HL-60/S4 treated with phorbol 12-myristate 13-acetate at 8.2 ng/mL for 4 days and 3 days (cell line): ENCODE measurements around the gene KRT80.

Source experiments
- in situ Hi-C: fragments of 300-500 bp; cut with MboI; formaldehyde crosslinking; loops from 2 replicates; pipeline ENCODE4 v1.15.0; 2022; ENCODE audit warnings: low sequenced_read_pairs

Gene KRT80

DNA sequence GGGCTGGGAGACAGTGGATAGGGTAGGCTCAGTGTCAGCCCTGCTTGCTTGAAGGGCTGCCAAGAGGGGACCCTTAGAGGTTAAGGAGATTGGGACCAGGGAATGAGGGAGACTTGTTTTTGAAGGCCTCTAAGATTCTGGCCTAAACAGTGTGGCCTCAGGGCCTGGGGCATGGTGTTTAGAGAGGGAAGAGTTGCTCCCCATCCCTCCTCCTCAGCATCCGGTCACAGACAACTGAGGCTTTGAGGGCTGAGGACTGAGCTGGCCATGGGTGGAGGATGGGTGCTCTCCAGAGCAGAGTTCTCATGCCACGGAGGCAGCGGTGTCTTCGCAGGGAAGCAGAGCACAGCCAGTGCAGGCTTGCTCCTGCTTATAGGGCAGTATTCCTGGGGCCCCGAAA is 49.4 kb downstream of the KRT80 start:
- in situ Hi-C loops = loop anchor here (25.0 kb wide), 1 partner anchor 745 kb away; no protein-coding TSS in a partner anchor

DNA sequence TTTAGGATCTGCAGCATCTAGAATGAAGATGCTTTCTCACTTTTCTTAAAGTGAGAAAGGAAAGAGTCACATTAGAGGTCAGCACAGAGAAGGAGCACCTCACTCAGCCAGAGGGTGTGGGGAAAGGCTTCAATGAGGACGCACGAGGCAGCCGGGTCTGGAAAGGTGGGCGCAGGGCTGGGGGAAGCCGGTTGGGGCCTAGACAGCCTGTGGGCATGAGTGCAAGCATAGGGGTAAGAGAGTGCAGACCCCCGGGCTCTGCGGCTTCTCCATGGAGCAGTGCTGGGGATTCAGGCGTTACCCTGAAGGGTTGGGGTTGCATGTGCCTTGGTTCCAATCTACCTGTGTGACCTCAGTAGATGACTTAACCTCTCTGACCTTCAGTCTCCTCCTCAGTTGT is 49.9 kb downstream of the KRT80 start:
- in situ Hi-C loops = loop anchor here (25.0 kb wide), 1 partner anchor 745 kb away; no protein-coding TSS in a partner anchor

DNA sequence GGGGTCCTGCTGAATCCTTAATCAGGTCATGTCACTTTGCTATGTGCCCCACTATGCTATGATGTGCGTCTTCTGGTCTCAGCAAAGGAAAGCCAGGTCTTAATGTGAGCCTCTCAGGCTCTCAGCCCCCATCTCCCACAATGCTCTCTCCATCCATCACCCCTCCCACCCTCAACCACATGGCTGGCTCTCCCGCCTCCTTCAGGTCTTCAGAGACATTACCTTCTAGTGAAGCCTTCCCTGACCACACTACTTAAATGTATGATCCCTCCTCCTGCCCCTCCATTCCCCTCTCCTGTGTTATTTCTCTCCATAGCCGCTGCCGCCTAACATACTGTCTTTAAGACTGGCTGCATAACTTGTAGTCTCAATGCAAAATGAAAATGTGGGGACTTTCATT is 50.5 kb downstream of the KRT80 start:
- in situ Hi-C loops = loop anchor here (25.0 kb wide), 1 partner anchor 746 kb away; no protein-coding TSS in a partner anchor

DNA sequence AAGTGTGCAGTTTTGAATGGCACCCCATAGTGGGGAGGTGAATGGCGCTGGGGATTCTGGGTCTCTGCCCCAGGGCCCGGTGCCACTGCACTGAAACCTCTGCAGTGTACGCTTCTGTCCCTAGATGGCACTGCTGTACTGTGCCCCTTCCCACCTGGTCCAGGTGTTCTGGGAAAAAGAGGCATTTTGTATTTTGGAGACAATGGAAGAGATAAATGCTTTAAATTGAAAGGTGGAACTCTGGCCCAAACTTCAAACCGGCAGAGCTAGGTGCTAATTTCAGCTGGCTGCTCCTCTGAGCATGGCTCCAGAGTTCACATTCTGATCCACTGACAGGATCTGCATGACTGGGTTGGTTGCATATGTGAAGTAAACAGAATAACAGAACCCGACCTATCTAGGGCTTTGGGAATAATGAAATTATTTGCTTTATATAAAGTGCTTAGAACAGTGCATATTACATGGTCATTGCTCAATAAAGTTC is 52.2 kb downstream of the KRT80 start:
- in situ Hi-C loops = loop anchor here (25.0 kb wide), 1 partner anchor 748 kb away; no protein-coding TSS in a partner anchor

DNA sequence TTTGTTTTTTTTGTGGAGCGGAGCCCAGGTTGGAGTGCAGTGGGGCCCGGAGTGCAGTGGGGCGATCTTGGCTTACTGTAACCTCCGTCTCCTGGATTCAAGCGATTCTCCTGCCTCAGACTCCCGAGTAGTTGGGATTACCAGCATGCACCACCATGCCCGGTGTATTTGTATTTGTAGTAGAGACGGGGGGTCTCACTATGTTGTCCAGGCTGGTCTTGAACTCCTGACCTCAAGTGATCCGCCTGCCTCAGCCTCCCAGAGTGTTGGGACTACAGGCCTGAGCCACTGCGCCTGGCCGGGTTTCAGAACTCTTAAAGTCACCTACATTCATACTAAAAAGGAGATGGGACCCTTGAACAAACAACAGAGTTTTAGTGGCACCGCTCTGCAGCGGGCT is 52.7 kb downstream of the KRT80 start:
- in situ Hi-C loops = loop anchor here (25.0 kb wide), 1 partner anchor 748 kb away; no protein-coding TSS in a partner anchor

DNA sequence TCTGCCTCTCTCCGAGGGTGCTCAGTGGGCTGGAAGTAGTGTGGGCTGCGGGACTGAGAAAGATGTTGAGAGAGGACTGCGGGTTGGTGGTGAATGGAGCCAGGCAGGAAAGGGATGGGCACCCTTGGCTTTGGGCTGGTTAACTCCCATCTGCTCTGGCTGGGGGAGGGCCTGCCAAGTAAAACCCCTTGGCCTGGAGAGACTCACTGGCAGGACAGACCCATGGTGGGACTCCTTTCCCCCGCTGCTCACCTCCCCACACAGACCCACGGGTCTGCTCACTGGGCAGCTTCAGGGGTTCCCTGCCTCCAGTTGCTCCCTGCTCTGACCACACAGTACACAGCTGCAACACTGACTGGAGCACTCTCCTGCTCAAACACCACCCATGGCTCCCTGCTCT is 54.1 kb downstream of the KRT80 start:
- in situ Hi-C loops = loop anchor here (25.0 kb wide), 1 partner anchor 750 kb away; no protein-coding TSS in a partner anchor

DNA sequence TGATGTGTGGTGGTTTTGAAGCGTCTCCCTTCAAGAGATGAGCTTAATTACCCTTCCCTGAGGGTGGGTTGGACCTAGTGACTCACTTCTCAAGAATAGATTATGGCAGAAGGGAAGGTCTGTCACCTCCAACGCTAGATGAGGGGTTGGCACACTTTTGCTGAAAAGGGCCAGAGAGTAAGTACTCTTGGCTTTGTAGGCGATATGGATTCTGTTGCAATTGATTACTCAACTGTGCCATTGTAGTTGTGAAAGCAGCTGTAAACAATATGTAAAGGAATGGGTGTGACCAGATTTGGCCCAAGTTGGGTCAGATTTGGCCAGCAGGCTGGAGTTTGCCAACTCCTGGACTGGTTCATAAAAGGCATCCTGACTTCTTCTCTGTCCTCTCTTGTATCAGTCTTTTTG is 59.1 kb downstream of the KRT80 start:
- in situ Hi-C loops = loop anchor here (25.0 kb wide), 1 partner anchor 755 kb away; no protein-coding TSS in a partner anchor

DNA sequence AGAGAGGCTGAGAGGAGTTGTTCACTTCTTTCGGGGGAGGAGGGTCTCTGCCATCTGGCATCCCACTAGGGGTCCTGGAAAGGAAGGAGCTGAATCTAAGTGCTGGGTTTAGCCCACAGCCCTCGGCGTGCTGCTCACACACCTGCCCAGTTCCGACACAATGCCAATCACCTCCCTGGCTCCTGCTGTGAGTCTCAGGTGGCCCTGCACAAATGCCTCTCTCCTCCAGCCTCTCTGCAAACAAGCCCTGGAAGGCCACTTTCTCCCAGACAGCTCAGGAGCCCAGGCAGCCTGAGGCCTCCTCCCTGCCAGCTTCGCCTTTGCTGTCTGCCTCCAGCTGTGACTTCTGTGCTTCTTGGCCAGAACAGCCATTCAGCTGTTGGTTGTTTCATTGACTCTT is 61.1 kb downstream of the KRT80 start:
- in situ Hi-C loops = loop anchor here (25.0 kb wide), 1 partner anchor 757 kb away; no protein-coding TSS in a partner anchor

DNA sequence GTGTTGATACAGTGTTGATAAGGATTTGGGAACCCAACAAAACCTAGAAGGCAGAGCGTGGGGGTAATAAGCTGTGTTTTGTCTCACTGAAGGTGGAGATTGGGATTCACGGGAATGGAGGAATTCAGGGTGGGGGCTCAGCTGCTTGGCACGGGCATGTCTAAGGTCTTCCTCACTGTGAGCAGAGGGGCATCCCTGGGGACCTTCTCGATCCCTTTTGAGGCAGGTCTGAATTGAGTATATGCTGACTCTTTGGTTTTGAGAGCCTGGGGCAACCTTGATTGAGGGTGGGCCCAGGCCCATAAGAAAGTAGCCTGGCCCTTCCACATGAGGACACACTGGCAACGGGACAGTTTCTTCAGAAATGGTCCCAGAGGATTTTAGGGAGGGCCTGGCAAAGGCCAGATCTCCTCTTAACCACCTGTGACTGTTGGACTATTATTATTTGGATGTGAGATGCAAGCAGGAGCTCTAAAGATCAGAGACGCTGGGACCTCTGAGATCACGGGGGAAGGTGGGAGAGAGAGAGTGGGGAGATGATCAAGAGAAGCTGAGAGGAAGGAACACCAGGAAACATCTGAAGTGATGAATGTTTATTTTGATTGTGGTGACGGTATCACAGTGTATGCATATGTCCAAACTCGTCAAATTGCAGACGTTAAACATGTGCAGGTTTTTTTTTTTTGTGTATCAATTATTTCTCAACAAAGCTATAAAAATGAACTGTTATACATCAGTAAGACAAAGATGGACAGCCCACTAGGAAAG is 63.9 kb downstream of the KRT80 start:
- in situ Hi-C loops = loop anchor here (25.0 kb wide), 1 partner anchor 759 kb away; no protein-coding TSS in a partner anchor

DNA sequence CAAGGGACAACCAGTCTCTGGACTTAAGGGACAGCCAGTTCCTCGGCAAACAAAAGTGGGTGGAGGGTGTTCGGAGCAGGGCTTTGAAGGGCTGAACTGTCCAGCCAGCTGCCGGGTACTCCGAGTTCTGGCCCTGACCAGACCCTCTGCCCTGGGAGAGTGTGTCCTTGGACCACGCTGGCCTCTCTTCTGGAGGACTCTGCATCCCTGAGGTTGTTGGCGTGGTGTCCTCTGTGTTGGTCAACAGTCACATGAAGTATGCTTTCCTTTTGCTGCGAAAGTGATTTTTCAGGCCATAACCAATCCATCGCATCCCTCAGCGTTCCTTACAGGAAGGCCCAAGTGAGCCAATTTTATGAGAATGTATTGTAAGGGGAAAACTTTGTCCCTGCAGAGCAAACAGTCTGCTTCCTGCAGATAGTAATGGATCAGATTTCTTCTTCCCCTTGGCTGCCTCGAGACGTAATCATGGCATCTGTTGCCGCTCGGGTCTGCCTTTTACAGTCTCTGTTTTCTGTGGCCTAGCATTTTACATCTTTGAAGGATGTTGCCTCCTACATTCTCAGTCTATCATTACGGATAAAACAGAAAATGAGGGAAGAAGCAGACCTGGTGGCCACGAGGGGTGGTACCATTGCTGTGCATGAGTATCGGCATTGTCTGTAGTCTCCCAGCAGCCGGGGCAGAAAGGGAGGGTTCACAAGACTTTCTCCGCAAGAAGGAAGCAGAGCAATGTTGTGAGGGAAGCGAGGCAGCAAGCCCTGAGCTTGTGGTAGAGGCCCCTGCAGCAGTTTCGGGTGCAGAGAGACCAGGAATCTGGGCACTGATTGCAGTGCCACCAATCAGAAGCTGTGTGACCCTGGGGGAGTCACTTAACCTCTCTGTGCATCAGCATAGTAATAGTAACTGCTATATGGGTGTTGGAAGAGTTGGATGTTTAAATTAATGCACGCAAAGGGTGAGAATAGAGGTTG is 64.9 kb downstream of the KRT80 start:
- in situ Hi-C loops = loop anchor here (25.0 kb wide), 1 partner anchor 760 kb away; no protein-coding TSS in a partner anchor

DNA sequence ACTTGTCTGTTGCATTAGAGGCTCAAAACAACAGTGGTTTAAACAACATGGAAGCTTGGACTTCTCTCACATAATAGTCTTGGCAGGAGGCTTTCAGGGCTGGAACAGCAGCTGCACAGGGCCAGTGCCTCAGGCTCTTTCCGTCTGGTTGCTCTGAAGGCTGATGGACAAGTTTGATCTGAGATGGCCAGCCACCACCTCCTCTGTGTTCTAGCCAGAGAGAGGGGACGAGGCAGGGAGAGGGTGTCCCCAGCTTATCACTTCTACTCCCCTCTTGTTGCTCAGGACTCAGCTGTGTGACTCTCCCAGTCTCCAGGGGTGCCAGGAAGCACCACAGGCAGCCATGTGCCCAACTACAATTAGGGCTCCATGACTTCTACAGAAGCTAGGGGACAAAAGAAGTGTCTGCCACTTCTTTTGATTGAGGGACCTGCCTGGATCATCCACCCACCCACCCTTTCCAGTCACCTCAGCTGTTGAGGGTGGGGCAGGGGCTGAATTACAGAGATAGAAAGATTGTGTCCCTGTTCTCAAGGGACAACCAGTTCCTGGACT is 65.7 kb downstream of the KRT80 start:
- in situ Hi-C loops = loop anchor here (25.0 kb wide), 1 partner anchor 761 kb away; no protein-coding TSS in a partner anchor

DNA sequence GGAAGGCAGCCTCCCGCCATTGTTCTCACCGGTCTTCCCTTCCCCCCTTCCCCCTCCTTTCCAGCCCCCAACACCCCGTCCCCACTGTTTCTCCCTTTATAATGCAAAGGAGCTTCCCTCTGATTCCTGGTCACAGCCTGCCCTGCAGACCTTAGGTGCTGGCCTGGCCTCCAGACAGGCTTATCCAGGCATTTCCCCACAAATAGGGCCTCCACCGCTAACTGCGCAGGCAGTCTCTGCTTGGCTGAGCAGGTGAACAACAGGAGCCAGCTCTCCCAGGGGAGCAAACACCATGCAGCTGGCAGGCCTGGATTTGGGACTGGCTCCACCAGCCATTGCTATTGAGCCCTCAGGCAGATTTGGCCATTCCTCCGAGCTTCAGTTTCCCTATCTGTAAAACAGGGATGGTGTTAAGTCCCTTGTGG is 66.3 kb downstream of the KRT80 start:
- in situ Hi-C loops = loop anchor here (25.0 kb wide), 1 partner anchor 762 kb away; no protein-coding TSS in a partner anchor

DNA sequence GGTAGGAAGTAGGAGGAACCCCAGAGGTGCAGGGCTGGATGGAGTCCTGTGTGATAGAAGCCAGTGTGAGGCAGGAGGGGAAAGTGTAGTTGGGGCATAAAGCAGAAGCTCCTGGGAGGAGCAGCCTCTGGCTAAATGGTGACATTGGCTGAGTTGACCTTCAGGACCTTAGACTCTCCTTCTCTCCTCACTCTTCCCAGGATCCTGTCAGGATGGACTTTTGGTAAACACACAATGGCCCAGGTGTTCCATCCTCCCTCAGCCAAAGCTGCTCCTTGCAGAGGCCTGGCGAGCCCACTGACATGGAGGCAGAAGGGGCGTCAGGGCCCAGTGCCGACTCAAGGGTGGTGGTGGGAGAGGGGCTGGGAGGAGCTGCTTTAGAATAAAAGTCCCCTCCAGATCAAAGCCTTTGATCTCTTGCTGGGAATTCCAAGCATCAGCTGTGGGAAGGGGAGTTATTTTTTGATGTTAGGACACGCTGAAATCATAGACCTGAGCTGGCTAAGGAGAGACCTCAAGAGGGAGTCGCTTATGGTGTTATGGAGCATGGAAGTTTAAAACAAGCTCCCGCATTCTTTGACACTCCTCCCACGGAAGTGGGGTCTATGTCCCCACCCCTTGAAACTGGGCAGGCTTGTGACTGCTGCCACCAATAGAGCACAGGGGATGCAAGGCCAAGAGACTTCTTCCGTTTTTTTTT is 68.2 kb downstream of the KRT80 start:
- in situ Hi-C loops = no loop called here

DNA sequence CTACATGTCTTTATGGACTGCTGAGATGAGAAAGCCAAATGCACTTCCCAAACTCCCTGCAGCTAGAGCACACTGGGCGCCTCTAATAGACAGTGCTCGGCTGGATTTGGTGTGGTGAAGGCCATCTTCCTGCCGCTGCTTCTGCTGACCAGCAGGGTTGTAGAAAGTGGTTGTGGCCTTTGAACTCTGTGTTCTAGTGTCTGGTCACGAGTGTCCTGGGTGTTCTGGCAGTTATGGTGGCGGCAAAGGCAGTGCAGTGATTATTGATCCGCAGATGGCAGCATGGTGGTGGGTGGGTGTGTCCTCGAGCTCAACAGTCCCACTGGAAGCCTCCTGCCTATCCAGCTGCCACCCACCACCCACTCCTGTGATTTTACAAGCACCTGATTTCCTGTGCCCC is 68.9 kb downstream of the KRT80 start:
- in situ Hi-C loops = no loop called here

DNA sequence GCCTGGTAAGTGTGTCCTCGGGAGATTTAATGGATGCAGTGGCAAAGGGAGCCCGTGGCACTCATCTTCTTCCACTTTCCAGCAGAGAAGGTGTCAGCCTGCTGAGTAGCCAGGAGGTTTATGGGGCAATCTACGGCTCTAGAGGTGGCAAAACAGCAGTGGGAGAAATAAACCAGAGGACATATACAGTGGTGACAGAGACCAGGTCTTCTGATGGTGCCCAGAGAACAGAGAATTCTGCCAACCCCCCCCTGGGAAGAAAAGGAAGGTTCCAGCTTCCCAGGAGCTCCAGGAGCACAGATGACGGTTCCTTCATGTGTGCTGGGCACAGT is 69.3 kb downstream of the KRT80 start:
- in situ Hi-C loops = no loop called here

DNA sequence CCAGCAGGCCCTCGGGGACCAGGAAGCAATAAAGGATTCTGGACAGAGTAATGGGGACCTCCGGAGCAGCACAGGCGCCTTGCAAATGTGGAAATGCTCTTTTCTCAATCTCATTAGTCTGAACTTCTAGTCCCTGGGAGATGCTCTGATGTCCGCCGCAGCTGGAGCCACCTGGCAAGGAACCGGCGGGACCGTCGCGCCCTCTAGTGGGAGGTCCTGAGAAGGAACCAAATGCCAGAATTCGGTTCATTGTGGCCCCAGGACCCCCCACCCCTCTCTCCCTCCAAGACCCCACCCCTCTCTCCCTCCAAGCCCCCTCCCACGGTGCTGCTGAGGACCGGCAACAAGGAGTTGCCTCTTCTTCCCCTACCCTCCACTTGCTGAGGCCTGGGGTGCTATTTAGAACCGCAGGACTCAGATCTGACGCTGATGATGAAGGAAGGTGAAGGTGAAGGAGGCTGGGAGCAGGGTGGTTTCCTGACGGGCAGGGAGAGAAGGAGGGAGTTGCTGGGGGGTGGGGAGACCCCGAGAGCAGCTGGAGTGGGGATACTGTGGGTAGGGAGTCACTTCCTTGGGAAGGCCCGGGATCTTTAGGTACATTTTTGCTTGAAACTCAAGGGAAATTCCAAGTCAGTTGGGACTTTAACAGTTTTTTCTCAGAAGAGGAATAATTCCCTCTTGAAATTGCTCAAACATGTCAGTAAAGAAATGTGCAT is 69.8 kb downstream of the KRT80 start:
- in situ Hi-C loops = no loop called here

DNA sequence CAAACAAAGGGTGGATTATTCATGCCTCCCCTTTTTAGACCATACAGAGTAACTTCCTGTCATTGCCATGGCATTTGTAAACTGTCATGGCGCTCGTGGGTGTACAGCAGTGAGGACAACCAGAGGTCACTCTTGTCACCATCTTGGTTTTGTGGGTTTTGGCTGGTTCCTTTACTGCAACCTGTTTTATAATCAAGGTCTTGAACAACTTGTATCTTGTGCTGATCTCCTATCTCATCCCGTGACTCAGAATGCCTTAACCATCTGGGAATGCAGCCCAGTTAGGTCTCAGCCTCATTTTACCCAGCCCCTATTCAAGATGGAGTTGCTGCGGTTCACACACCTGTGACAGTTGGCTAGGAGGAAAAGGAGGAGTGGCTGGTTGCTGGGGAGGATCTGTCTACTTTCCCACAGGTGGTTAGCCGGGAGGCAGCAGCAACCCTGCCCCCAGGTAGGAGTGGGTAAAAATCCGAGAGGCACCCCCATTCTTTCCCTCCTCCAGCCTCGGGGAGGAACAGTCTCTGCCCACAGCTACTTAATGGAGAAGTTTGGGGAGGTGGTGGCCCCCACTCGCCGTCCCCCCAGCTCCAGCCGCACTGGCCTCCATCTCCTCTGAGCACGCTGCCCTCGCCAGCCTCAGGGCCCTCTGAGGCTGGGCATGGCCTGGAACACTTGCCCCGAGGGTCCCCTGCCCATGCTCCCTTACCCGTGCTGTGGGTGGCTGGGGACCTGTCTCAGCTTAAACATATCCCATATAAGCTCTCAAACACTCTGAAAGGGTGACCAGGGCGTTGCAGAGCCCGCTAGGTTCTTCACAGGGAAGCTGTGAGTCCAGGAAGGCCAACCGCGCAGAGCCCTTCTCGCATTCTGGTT is 70.6 kb downstream of the KRT80 start:
- in situ Hi-C loops = no loop called here
